GM19099 (cell line): ENCODE results near the gene CA9.

ENCODE experiments used
- POLR2A ChIP-seq: IDR thresholded peaks from 3 replicates; pipeline ENCODE4 v1.6.1; 2011; ENCODE audit warnings: low read depth; ENCODE audit not compliant: insufficient read length; ENCODE audit errors: extremely low read depth

Gene CA9

GRCh38 chr9:35698231-35698630, 24.5 kb downstream of the CA9 start:
- TF ChIP-seq POLR2A = no peak

GRCh38 chr9:35700031-35700430, 26.3 kb downstream of the CA9 start:
- no peak for TF ChIP-seq POLR2A

GRCh38 chr9:35700942-35701341, 27.2 kb downstream of the CA9 start:
- TF ChIP-seq POLR2A = no peak

GRCh38 chr9:35702696-35703095, 29.0 kb downstream of the CA9 start:
- no peak for TF ChIP-seq POLR2A

GRCh38 chr9:35703906-35704672, 30.4 kb downstream of the CA9 start:
- TF ChIP-seq POLR2A = no peak

- no peak for TF ChIP-seq POLR2A
Observed at GRCh38 chr9:35705372-35705771, 31.6 kb downstream of the CA9 start.

GRCh38 chr9:35705836-35706430, 32.2 kb downstream of the CA9 start:
- TF ChIP-seq POLR2A = no peak

- TF ChIP-seq POLR2A = no peak
Observed at GRCh38 chr9:35706951-35707350, 33.2 kb downstream of the CA9 start.

- no peak for TF ChIP-seq POLR2A
Observed at GRCh38 chr9:35708146-35708545, 34.4 kb downstream of the CA9 start.

GRCh38 chr9:35710818-35711500, 37.2 kb downstream of the CA9 start:
- no peak for TF ChIP-seq POLR2A

GRCh38 chr9:35711501-35712428, 38.0 kb downstream of the CA9 start:
- TF ChIP-seq POLR2A = no peak

- TF ChIP-seq POLR2A = no peak
Observed at GRCh38 chr9:35712762-35713400, 39.2 kb downstream of the CA9 start.

- no peak for TF ChIP-seq POLR2A
Observed at GRCh38 chr9:35713578-35713977, 39.9 kb downstream of the CA9 start.

GRCh38 chr9:35714123-35714522, 40.4 kb downstream of the CA9 start:
- no peak for TF ChIP-seq POLR2A
